ENCODE data around the gene PPP2R5C.

- TF ChIP-seq, protein P1, sequence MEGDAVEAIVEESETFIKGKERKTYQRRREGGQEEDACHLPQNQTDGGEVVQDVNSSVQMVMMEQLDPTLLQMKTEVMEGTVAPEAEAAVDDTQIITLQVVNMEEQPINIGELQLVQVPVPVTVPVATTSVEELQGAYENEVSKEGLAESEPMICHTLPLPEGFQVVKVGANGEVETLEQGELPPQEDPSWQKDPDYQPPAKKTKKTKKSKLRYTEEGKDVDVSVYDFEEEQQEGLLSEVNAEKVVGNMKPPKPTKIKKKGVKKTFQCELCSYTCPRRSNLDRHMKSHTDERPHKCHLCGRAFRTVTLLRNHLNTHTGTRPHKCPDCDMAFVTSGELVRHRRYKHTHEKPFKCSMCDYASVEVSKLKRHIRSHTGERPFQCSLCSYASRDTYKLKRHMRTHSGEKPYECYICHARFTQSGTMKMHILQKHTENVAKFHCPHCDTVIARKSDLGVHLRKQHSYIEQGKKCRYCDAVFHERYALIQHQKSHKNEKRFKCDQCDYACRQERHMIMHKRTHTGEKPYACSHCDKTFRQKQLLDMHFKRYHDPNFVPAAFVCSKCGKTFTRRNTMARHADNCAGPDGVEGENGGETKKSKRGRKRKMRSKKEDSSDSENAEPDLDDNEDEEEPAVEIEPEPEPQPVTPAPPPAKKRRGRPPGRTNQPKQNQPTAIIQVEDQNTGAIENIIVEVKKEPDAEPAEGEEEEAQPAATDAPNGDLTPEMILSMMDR (IDR thresholded peaks at IDR 0.05; ENCODE audit: extremely low read depth in 1 of 2, insufficient read depth in 1 of 2, low read depth in 1 of 2, low read length in 2 of 2) = no peak
- TF ChIP-seq POLR2A (IDR thresholded peaks at IDR 0.05; ENCODE audit: low read depth, low read length) (no peak), GATA2 (IDR thresholded peaks at IDR 0.05; ENCODE audit: insufficient read depth, insufficient read length, low read depth, low read length) (no peak), EZH2 (IDR thresholded peaks at IDR 0.05; ENCODE audit: borderline replicate concordance, low read depth, low read length, severe bottlenecking) (no peak), JUN (IDR thresholded peaks at IDR 0.05; ENCODE audit: borderline replicate concordance, insufficient read depth, insufficient read length, low read depth) (no peak), FOS (IDR thresholded peaks at IDR 0.05; ENCODE audit: borderline replicate concordance, insufficient read depth, low read length) (no peak)
Measured at GRCh38 chr14:101963656-101964296, 202.3 kb downstream of the PPP2R5C start.
